CD4-positive, alpha-beta T cell (primary cell): Measurements from ENCODE around the gene SLC34A2. TPM values are rescaled to one million over a fixed set of nuclear protein-coding genes. Genes with fewer than 3 reads are reported as not detected.

ENCODE experiments used
- ATAC-seq: fragments of 200-7000 bp; cut with Tn5 transposase; one replicate; pipeline ENCODE4 v1.10.0; 2022; ENCODE audit warnings: mild to moderate bottlenecking; ENCODE audit not compliant: poor library complexity
- CTCF ChIA-PET: fragments of 350-600 bp; sonication (Branson Sonifier 250); formaldehyde crosslinking; loops from one replicate; lab custom pipeline; 2021; ENCODE audit warnings: antibody characterized with exemption, inconsistent platforms; lab: Charles Lee
- POLR2A ChIA-PET: fragments of 350-600 bp; sonication (Branson Sonifier 250); formaldehyde crosslinking; loops from one replicate; lab custom pipeline; 2021; ENCODE audit warnings: antibody characterized with exemption, inconsistent platforms; lab: Charles Lee
- DNase-seq, 14 experiments: peaks; one replicate each; pipeline ENCODE4 v3.0.0-alpha.2; 2013 to 2020; ENCODE audit warnings: mixed read lengths in 2 of 14
- H3K27ac ChIP-seq, 2 donors: one replicate each; pipeline versions ENCODE4 v1.5.1 to v1.7.0; 2013; ENCODE audit warnings: low read length in 2 of 2, low read depth in 1 of 2, mild to moderate bottlenecking in 1 of 2
- H3K27me3 ChIP-seq, 2 experiments: 1 replicate in 1 of 2; 2 replicates in 1 of 2; pipeline versions ENCODE4 v1.6.1 to v1.7.0; 2013; ENCODE audit warnings: low read length in 2 of 2, control low read depth in 1 of 2, mild to moderate bottlenecking in 1 of 2, moderate library complexity in 1 of 2; ENCODE audit not compliant: insufficient read depth in 2 of 2, control insufficient read depth in 1 of 2
- H3K36me3 ChIP-seq: one replicate; pipeline ENCODE4 v1.6.1; 2013; ENCODE audit warnings: low read length, control low read depth; ENCODE audit not compliant: insufficient read depth
- H3K4me1 ChIP-seq: one replicate; pipeline ENCODE4 v1.6.1; 2013; ENCODE audit warnings: low read length, control low read depth; ENCODE audit not compliant: insufficient read depth
- H3K4me3 ChIP-seq: one replicate; pipeline ENCODE4 v1.5.1; 2013; ENCODE audit warnings: mild to moderate bottlenecking, low read length, moderate library complexity
- H3K9me3 ChIP-seq, 2 experiments: 1 replicate in 1 of 2; 2 replicates in 1 of 2; pipeline versions ENCODE4 v1.6.1 to v1.7.0; 2013; ENCODE audit warnings: low read length in 2 of 2, mild to moderate bottlenecking in 2 of 2, control low read depth in 1 of 2, moderate library complexity in 1 of 2; ENCODE audit not compliant: control insufficient read depth in 1 of 2, insufficient read depth in 1 of 2
- H3K27ac Mint-ChIP-seq: one replicate; pipeline ENCODE4 v1.8.0; 2020; ENCODE audit warnings: mixed read lengths
- H3K27me3 Mint-ChIP-seq: one replicate; pipeline ENCODE4 v1.8.0; 2021; ENCODE audit warnings: mixed read lengths
- H3K36me3 Mint-ChIP-seq: one replicate; pipeline ENCODE4 v1.8.0; 2021; ENCODE audit warnings: low read depth, mixed read lengths
- H3K4me1 Mint-ChIP-seq: one replicate; pipeline ENCODE4 v1.8.0; 2021; ENCODE audit warnings: low read depth, mixed read lengths
- H3K4me3 Mint-ChIP-seq: one replicate; pipeline ENCODE4 v1.8.0; 2020; ENCODE audit warnings: mild to moderate bottlenecking, mixed read lengths
- H3K9me3 Mint-ChIP-seq: one replicate; pipeline ENCODE4 v1.8.0; 2020; ENCODE audit warnings: mixed read lengths
- CTCF ChIP-seq: fragments of 200-600 bp; IDR thresholded peaks from one replicate; pipeline ENCODE4 v1.8.0; 2022; ENCODE audit warnings: antibody characterized with exemption, mild to moderate bottlenecking
- intact Hi-C, 2 experiments: fragments of 100-400 bp; cut with DNase I in 1 of 2; cut with micrococcal nuclease in 1 of 2; formaldehyde crosslinking; loops; one replicate each; pipeline versions ENCODE4 v1.15.1 to v1.9.0; 2023 to 2025; cut with DNase I, micrococcal nuclease
- total RNA-seq, 174 experiments: library from RNA in 2 of 174; stranded (reverse) in 2 of 174; gene quantifications; one replicate each; pipeline ENCODE4 v1.2.3 and lab custom pipeline; 2021 to 2026

The SLC34A2 gene
- total RNA-seq, 2 experiments from 2014 or later: not detected

GRCh38 chr4:25704516-25704915 is 48.9 kb downstream of the SLC34A2 start:
- Histone ChIP-seq H3K4me3 (no peak overlapping the region), H3K9me3 (no peaks in the 10 kb centered on the region), H3K27ac (no peak overlapping the region), H3K36me3 (no peaks in the 10 kb centered on the region), H3K27me3 (no peaks in the 10 kb centered on the region), H3K4me1 (no peaks in the 10 kb centered on the region)
- Mint-ChIP-seq H3K27ac (no peak overlapping the region), H3K27me3 (no peaks in the 10 kb centered on the region), H3K9me3 (peaks cover 3% of the 10 kb centered on the region), H3K4me1 (no peaks in the 10 kb centered on the region), H3K36me3 (no peaks in the 10 kb centered on the region), H3K4me3 (no peak overlapping the region)
- TF ChIP-seq CTCF: no peak
- no peak for DNase-seq
- ChIA-PET CTCF (no interaction called here), POLR2A (no interaction called here)
- intact Hi-C loops: no loop called here
- ATAC-seq: no peak

GRCh38 chr4:25710637-25711036 is 55.0 kb downstream of the SLC34A2 start:
- Mint-ChIP-seq H3K4me1 (no peaks in the 10 kb centered on the region), H3K9me3 (peaks cover 3% of the 10 kb centered on the region), H3K4me3 (no peak overlapping the region), H3K27me3 (no peaks in the 10 kb centered on the region), H3K27ac (no peak overlapping the region), H3K36me3 (no peaks in the 10 kb centered on the region)
- intact Hi-C loops: no loop called here
- no peaks in the 10 kb centered on the region for H3K27me3 ChIP-seq
- ATAC-seq: no peak
- CTCF ChIA-PET: no interaction called here
- no peak for TF ChIP-seq CTCF
- no peaks in the 10 kb centered on the region for H3K4me1 ChIP-seq
- H3K4me3 ChIP-seq: no peak overlapping the region
- POLR2A ChIA-PET: no interaction called here
- H3K9me3 ChIP-seq: no peaks in the 10 kb centered on the region
- DNase-seq: no peak
- H3K36me3 ChIP-seq: no peaks in the 10 kb centered on the region
- no peak overlapping the region for H3K27ac ChIP-seq

GRCh38 chr4:25712611-25713010 is 57.0 kb downstream of the SLC34A2 start:
- Histone ChIP-seq H3K4me1 (no peaks in the 10 kb centered on the region), H3K4me3 (no peak overlapping the region), H3K36me3 (no peaks in the 10 kb centered on the region), H3K27ac (no peak overlapping the region), H3K9me3 (no peaks in the 10 kb centered on the region), H3K27me3 (no peaks in the 10 kb centered on the region)
- no peaks in the 10 kb centered on the region for H3K27me3 Mint-ChIP-seq
- H3K4me3 Mint-ChIP-seq: no peak overlapping the region
- intact Hi-C loops: no loop called here
- no peaks in the 10 kb centered on the region for H3K36me3 Mint-ChIP-seq
- ATAC-seq: no peak
- TF ChIP-seq CTCF: no peak
- no peak for DNase-seq
- no peak overlapping the region for H3K27ac Mint-ChIP-seq
- H3K4me1 Mint-ChIP-seq: no peaks in the 10 kb centered on the region
- POLR2A ChIA-PET: no interaction called here
- CTCF ChIA-PET: no interaction called here
- H3K9me3 Mint-ChIP-seq: peaks cover 3% of the 10 kb centered on the region
